T-helper 17 cell (primary cell): ENCODE data around the gene EAPP. TPM values are rescaled to one million over a fixed set of nuclear protein-coding genes. Genes with fewer than 3 reads are reported as not detected.
"Not testable (repeated sequence)": the region's sequence is repeated elsewhere in the genome, so short reads cannot be mapped to it uniquely, and the experiment has no call there.

Experiments used
- ATAC-seq: fragments of 150-1000 bp; cut with Tn5 transposase; 2 replicates; pipeline ENCODE4 v1.10.0; 2021; ENCODE audit warnings: mild to moderate bottlenecking, moderate library complexity
- DNase-seq, 3 donors: peaks; one replicate each; pipeline versions ENCODE4 v3.0.0 to v3.0.0-alpha.2; 2020 to 2021
- H3K9me3 ChIP-seq: one replicate; pipeline ENCODE4 v1.7.0; 2013; ENCODE audit warnings: low read length, mild to moderate bottlenecking; ENCODE audit not compliant: control insufficient read depth, poor library complexity, severe bottlenecking
- H3K27ac Mint-ChIP-seq: one replicate; pipeline ENCODE4 v1.8.0; 2022; ENCODE audit warnings: mild to moderate bottlenecking, moderate library complexity, mixed read lengths
- H3K27me3 Mint-ChIP-seq: one replicate; pipeline ENCODE4 v1.8.0; 2022; ENCODE audit warnings: mixed read lengths
- H3K36me3 Mint-ChIP-seq: one replicate; pipeline ENCODE4 v1.8.0; 2022; ENCODE audit warnings: low read depth, mixed read lengths
- H3K4me1 Mint-ChIP-seq: one replicate; pipeline ENCODE4 v1.8.0; 2022; ENCODE audit warnings: mild to moderate bottlenecking, mixed read lengths
- H3K4me3 Mint-ChIP-seq: one replicate; pipeline ENCODE4 v1.8.0; 2022; ENCODE audit warnings: mild to moderate bottlenecking, moderate library complexity, mixed read lengths
- total RNA-seq, 4 donors: library from RNA in 2 of 4; stranded (reverse) in 2 of 4; gene quantifications; one replicate each; pipeline ENCODE4 v1.2.3 and lab custom pipeline; 2022 to 2026

Gene EAPP, protein sequence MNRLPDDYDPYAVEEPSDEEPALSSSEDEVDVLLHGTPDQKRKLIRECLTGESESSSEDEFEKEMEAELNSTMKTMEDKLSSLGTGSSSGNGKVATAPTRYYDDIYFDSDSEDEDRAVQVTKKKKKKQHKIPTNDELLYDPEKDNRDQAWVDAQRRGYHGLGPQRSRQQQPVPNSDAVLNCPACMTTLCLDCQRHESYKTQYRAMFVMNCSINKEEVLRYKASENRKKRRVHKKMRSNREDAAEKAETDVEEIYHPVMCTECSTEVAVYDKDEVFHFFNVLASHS
- 10 to 100 TPM; 64.7 to 67.6 TPM for total RNA-seq
- 51.0 to 73.9 reads per million in 2 donors for total RNA-seq (lab: John Stamatoyannopoulos, UW)

DNA sequence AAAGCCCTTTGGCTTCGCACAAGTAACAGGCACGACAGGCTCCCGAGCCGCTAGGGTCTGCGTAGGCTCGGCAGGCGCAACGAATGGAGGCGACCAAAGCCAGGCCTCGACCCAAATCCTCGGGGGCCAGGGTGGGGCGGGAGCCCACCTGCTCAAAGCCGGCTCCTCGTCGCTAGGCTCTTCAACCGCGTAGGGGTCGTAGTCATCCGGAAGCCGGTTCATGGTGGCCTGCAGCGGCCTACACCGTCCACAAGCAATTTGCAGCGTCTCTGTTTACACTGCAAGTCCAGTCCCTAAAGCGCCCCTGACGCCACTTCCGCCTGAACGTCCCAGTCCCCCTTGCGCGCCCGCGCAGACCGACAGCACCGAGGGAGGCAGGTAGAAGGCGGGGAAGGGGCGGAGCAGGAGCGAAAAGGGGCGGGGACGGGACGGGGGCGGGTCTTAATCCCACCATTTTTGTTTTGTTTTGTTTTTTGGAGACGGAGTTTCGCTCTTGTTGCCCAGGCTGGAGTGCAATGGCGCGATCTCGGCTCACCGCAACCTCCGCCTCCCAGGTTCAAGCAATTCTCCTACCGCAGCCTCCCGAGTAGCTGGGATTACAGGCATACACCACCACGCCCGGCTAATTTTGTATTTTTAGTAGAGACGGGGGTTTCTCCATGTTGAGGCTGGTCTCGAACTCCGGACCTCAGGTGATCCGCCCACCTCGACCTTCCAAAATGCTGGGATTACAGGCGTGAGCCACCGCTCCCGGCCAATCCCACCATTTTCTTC lies at the start of gene EAPP:
Gene EAPP (minus strand): TSS at position 295 of the 774 bp plus-strand sequence. CDS start 73 bp downstream, at position 222.
- ATAC-seq = peak; percentile 99
- Mint-ChIP-seq H3K27me3 (no peaks in the 10 kb centered on the region), H3K36me3 (no peaks in the 10 kb centered on the region), H3K4me3 (peak within 1 kb of the TSS; percentile 95), H3K27ac (peak within 1 kb of the TSS; percentile 100), H3K4me1 (peaks cover 6% of the 10 kb centered on the region)
- peak; percentile 89 to 92 (median 91) for DNase-seq
- no peaks in the 10 kb centered on the region for H3K9me3 ChIP-seq

DNA sequence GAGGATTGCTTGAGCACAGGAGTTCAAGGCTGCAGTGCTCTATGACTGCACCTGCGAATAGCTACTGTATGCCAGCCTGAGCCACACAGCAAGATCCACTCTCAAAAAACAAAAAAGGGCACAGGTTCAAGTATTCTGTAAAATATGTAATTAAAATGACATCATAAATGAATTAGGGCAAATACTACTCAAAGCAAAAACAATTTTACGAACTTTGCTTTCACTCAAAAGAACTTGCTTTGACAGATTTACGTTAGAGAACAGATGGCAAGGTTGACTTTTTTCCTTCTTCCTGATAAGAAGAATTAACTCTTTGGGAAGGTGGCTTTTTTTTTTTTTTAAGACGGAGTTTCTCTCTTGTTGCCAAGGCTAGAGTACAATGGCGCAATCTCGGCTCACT lies 44.0 kb upstream of the EAPP start:
- DNase-seq = no peak
- no peaks in the 10 kb centered on the region for H3K36me3 Mint-ChIP-seq
- ATAC-seq = no peak
- no peaks in the 10 kb centered on the region for H3K9me3 ChIP-seq
- H3K4me3 Mint-ChIP-seq = no peak overlapping the region
- H3K27me3 Mint-ChIP-seq = no peaks in the 10 kb centered on the region
- H3K4me1 Mint-ChIP-seq = no peaks in the 10 kb centered on the region
- no peak overlapping the region for H3K27ac Mint-ChIP-seq

DNA sequence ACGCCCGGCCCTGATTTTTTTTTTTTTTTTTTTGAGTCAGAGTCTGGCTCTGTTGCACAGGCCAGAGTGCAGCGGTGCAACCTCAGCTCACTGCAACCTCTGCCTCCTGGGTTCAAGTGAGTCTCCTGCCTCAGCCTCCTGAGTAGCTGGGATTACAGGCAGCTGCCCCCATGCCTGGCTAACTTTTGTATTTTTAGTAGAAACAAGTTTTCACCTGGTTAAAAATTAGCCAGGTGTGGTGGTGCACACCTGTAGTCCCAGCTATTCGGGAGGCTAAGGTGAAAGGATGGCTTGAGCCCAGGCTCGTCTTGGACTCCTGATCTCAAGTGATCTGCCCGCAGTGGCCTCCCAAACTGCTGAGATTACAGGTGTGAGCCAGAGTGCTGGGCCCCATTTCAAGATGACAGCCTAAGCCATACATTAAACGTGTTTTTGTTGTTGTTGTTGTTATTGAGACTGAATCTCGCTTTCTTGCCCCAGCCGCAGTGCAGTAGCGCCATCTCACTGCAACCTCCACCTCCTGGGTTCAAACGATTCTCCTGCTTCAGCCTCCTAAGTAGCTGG lies 42.7 kb upstream of the EAPP start:
- peak overlapping the region; percentile 9 for H3K27ac Mint-ChIP-seq
- no peak overlapping the region for H3K4me3 Mint-ChIP-seq
- no peaks in the 10 kb centered on the region for H3K36me3 Mint-ChIP-seq

GRCh38 chr14:34580381-34580780 lies 40.9 kb upstream of the EAPP start:
- Mint-ChIP-seq H3K27ac (peak overlapping the region; percentile 11), H3K4me3 (no peak overlapping the region), H3K36me3 (no peaks in the 10 kb centered on the region)

More for the DNA sequence above, 42.7 kb upstream of the EAPP start:
- H3K4me1 Mint-ChIP-seq = no peaks in the 10 kb centered on the region
- no peak for ATAC-seq
- no peak for DNase-seq
- no peaks in the 10 kb centered on the region for H3K9me3 ChIP-seq
- no peaks in the 10 kb centered on the region for H3K27me3 Mint-ChIP-seq

DNA sequence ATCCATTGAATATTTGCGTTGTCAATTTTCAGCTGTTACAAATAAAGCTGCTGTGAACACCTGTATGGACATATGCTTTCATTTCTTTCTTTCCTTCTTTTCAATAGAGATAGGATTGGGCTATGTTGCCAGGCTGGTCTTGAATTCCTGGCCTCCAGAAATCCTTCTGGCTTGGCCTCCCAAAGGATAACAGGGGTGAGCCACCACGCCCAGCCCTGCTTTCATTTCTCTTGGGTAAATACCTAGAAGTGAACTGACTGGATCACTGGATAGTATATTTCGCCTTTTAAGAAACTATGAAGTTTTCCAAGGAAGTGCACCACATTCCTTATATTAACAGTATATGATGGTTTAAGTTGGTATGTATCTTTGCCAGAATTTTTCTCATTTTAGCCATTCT lies 32.3 kb upstream of the EAPP start:
- DNase-seq (no peak), ATAC-seq (no peak)
- H3K4me3 Mint-ChIP-seq = no peak overlapping the region
- no peaks in the 10 kb centered on the region for H3K4me1 Mint-ChIP-seq
- H3K27ac Mint-ChIP-seq = no peak overlapping the region
- no peaks in the 10 kb centered on the region for H3K27me3 Mint-ChIP-seq
- H3K36me3 Mint-ChIP-seq = peaks cover 5% of the 10 kb centered on the region
- H3K9me3 ChIP-seq = no peaks in the 10 kb centered on the region

More at GRCh38 chr14:34580381-34580780, 40.9 kb upstream of the EAPP start:
- H3K4me1 Mint-ChIP-seq = no peaks in the 10 kb centered on the region
- DNase-seq (no peak), ATAC-seq (no peak)
- H3K27me3 Mint-ChIP-seq = no peaks in the 10 kb centered on the region
- H3K9me3 ChIP-seq = no peaks in the 10 kb centered on the region

DNA sequence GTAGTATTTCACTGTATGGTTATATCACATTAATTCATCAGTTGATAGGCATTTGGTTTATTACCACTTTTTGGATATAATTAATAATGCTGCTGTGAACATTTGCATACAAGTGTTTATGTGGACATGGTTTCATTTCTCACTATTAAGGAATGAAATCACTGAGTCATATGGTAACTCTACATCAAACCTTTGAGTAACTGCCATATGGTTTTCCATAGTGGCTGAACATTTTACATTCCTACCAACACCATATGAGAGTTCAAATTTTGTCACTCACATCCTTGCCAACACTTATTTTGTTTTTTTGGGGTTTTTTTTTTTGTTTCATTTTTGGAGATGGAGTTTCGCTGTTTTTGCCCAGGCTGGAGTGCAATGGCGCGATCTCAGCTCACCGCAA lies 30.2 kb upstream of the EAPP start:
- Mint-ChIP-seq H3K27ac (no peak overlapping the region), H3K27me3 (no peaks in the 10 kb centered on the region), H3K4me1 (no peaks in the 10 kb centered on the region), H3K4me3 (no peak overlapping the region), H3K36me3 (peaks cover 5% of the 10 kb centered on the region)
- DNase-seq = no peak
- no peak for ATAC-seq
- H3K9me3 ChIP-seq = no peaks in the 10 kb centered on the region

GRCh38 chr14:34568803-34569202 lies 29.3 kb upstream of the EAPP start:
- H3K36me3 Mint-ChIP-seq = peaks cover 5% of the 10 kb centered on the region
- peak overlapping the region; percentile 19 for H3K27ac Mint-ChIP-seq
- no peaks in the 10 kb centered on the region for H3K9me3 ChIP-seq
- no peaks in the 10 kb centered on the region for H3K4me1 Mint-ChIP-seq
- DNase-seq = no peak
- no peak for ATAC-seq
- H3K4me3 Mint-ChIP-seq = no peak overlapping the region
- H3K27me3 Mint-ChIP-seq = no peaks in the 10 kb centered on the region

GRCh38 chr14:34562776-34563150 lies 23.3 kb upstream of the EAPP start:
- no peaks in the 10 kb centered on the region for H3K9me3 ChIP-seq
- DNase-seq = no peak
- no peak overlapping the region for H3K4me3 Mint-ChIP-seq
- H3K27me3 Mint-ChIP-seq = no peaks in the 10 kb centered on the region
- H3K36me3 Mint-ChIP-seq = peaks cover under 1% of the 10 kb centered on the region
- no peaks in the 10 kb centered on the region for H3K4me1 Mint-ChIP-seq
- H3K27ac Mint-ChIP-seq = no peak overlapping the region
- ATAC-seq = no peak

DNA sequence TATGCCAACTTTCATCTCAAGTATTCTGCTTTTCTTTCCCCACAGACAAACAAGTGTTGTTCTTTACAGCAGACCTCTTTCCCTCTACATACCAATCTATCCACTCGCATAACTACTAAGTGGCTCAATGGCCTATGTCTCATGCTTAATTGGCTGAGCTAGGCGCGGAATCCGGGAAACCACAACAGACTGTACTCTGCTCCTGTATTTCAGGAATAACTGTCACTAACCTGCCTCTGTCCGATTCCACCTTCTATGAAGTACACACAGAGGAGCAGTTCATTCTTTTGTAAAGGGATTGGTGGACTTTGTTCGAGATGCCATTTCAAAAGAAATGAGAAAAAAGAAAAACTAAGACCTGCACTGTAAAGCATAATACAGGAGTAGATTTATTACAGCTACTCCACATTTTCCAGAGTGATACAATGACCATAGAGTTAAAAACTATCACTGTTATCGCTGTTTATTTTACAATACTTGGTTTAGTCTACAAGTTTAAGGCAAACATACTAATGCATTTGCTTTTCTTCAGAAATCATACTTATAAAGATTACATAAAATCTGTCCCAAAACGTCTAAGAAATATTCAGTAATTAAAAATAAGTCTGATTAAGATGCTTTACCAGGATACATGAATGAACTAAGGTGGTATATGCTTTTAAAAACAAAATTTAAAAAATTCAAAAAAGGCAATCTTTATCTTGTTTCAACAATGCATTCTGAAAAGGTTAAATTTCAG lies 22.7 kb upstream of the EAPP start:
- H3K9me3 ChIP-seq, ATAC-seq, DNase-seq, H3K4me3 Mint-ChIP-seq, H3K36me3 Mint-ChIP-seq, H3K27ac Mint-ChIP-seq, H3K4me1 Mint-ChIP-seq, H3K27me3 Mint-ChIP-seq: not testable (repeated sequence)

- not testable (repeated sequence) for H3K9me3 ChIP-seq, H3K4me3 Mint-ChIP-seq, H3K27ac Mint-ChIP-seq, H3K4me1 Mint-ChIP-seq, H3K36me3 Mint-ChIP-seq, H3K27me3 Mint-ChIP-seq, DNase-seq
- peak; percentile 74 for ATAC-seq
Measured at GRCh38 chr14:34556498-34556829, 17.0 kb upstream of the EAPP start.

DNA sequence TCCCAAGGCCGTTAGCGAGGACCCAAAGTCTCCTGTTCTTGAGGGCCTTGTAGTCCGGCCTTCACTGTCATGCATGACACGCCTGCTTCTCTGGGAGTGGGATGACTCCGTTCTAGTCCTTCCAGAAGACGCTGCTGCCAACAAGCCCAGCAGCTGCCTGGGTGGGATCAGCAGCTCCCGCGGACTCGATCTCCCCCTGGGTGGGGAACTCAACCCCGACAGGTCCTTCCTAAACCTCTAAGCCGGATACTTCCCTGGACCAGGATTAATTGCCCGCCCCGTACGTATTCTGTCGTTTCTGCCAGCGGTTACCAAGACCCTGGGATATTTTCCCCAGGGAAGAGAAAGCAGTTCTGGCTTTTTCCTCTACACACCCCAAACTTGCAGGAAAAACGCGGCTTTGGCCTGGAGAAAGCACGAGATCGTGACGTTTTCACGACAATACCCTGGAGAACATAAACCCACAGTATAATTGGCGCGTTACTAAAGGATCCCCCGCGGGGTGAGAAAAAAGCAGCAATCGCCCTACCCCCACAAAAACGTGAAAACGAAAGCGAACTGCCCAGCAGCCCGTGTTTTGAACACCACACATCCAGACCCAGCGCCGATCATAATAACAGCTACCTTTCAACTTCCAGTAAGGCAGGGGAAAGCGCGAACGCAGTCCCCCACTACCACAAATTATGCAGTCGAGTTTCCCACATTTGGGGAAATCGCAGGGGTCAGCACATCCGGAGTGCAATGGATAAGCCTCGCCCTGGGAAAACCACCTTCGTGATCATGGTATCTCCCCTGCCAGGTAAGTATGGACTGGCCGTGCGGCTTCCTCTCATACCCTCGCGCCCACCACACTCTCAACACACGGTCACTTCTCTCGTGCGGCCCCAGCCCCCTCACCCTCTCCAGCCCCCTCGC lies 16.3 kb upstream of the EAPP start:
- peak; percentile 79 for ATAC-seq
- H3K4me3 Mint-ChIP-seq, H3K27ac Mint-ChIP-seq: not testable (repeated sequence)

DNA sequence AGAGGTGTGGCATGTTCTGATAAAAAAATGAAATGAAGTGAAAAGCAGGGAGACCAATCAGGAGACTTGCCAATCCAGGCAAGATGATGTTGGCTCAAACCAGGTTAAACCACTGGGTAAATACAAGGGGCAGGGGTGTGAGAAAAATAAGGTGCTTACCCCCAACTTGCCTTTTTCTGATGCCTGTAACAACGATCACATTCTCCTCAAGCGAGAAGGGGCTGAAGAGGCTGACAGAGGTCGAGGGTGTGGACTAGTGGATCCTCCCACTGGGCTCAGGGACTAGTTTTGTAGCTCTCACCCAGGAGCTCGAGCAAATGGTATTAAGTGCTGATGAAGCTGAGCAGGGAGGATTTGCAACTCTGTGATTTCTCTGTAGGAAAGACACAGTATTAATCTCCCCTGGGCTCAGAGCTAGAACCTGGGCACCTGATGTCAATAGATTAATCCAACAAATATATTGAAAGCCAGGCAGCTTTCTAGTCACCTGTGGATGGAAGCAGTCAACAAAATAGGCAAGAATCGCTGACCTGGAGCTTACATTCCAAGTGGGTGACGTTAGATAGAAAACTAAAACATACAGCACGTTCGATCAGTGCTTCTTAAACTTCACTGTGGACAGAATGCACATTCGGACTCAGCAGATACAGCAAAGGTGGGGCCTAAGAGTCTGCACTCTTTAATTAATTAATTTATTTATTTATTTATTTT lies 15.2 kb upstream of the EAPP start:
- peak overlapping the region; percentile 17 for H3K27ac Mint-ChIP-seq
- H3K4me3 Mint-ChIP-seq = peak overlapping the region; percentile 49
- DNase-seq (no peak), ATAC-seq (no peak)
- H3K4me1 Mint-ChIP-seq = peaks cover 4% of the 10 kb centered on the region
- H3K9me3 ChIP-seq = no peaks in the 10 kb centered on the region
- H3K36me3 Mint-ChIP-seq = no peaks in the 10 kb centered on the region
- H3K27me3 Mint-ChIP-seq = no peaks in the 10 kb centered on the region

More for the DNA sequence above, 16.3 kb upstream of the EAPP start:
- not testable (repeated sequence) for DNase-seq, H3K4me1 Mint-ChIP-seq, H3K36me3 Mint-ChIP-seq, H3K27me3 Mint-ChIP-seq, H3K9me3 ChIP-seq
